ENCODE data around the gene ZFR2. TPM values are rescaled to one million over a fixed set of nuclear protein-coding genes. Genes with fewer than 3 reads are reported as not detected.

Gene ZFR2
- total and polyA plus RNA-seq, 2 of the 8 experiments (the other 6 are each of a cell fraction or from before 2014, with no cell fraction given) = 14.5 to 28.4 TPM

- Histone ChIP-seq H3K9ac (replicated peaks in 1 of 4; ENCODE audit: extremely low read depth in 1 of 4, low read depth in 3 of 4, low read length in 3 of 4) (no peak overlapping the region), H3K27ac (ENCODE audit: low read depth, low read length) (no peak overlapping the region), H3K14ac (ENCODE audit: insufficient read length) (no peak overlapping the region), H3K18ac (ENCODE audit: extremely low read depth, low read length) (no peak overlapping the region), H2BK12ac (ENCODE audit: low read depth, low read length) (no peak overlapping the region), H3K56ac (replicated peaks; ENCODE audit: insufficient read length, low read depth, low read length) (no peak overlapping the region), H3K4ac (replicated peaks; ENCODE audit: insufficient read length, low read depth, low read length) (no peak overlapping the region), H3K4me1 (replicated peaks in 1 of 4; ENCODE audit: control insufficient read depth in 3 of 4, insufficient read depth in 4 of 4, low read length in 3 of 4) (peaks cover 0 to 5% (median 2%) of the 10 kb centered on the region in 4 experiments; a peak in 2 of 7 replicates), H3K9me3 (ENCODE audit: insufficient read depth in 2 of 2, low read depth in 1 of 2, low read length in 1 of 2) (no peaks in the 10 kb centered on the region), H2BK5ac (ENCODE audit: low read depth, low read length) (no peak overlapping the region), H4K20me1 (replicated peaks in 1 of 2; ENCODE audit: control insufficient read depth in 1 of 2, insufficient read depth in 2 of 2, low read length in 2 of 2) (peaks cover 0 to 11% of the 10 kb centered on the region in 2 experiments), H2BK15ac (ENCODE audit: low read length) (no peak overlapping the region), H2AFZ (ENCODE audit: low read length) (no peak overlapping the region), H3K4me3 (ENCODE audit: extremely low read depth in 1 of 4, insufficient read depth in 2 of 4, low read depth in 3 of 4, low read length in 4 of 4) (no peak overlapping the region), H2BK20ac (ENCODE audit: low read length) (no peak overlapping the region), H2AK5ac (ENCODE audit: low read depth, low read length) (no peak overlapping the region), H4K8ac (ENCODE audit: extremely low read depth, insufficient read depth, low read length) (no peak overlapping the region), H3K27me3 (replicated peaks in 1 of 4; ENCODE audit: control insufficient read depth in 3 of 4, extremely low read depth in 1 of 4, insufficient read depth in 3 of 4, low read length in 3 of 4) (no peaks in the 10 kb centered on the region), H3K23ac (ENCODE audit: insufficient read length) (no peak overlapping the region), H2BK120ac (replicated peaks; ENCODE audit: low read depth, low read length) (no peak overlapping the region), H3K23me2 (ENCODE audit: low read depth, low read length) (no peaks in the 10 kb centered on the region; the same call in 1 of the 2 replicates), H3K4me2 (ENCODE audit: insufficient read depth in 1 of 2, low read depth in 2 of 2, low read length in 2 of 2) (no peak overlapping the region), H3K79me2 (ENCODE audit: control insufficient read depth in 1 of 2, insufficient read depth in 2 of 2, low read length in 2 of 2) (peaks cover 0 to 2% of the 10 kb centered on the region in 2 experiments; a peak in 1 of 4 replicates), H3K36me3 (ENCODE audit: control insufficient read depth in 2 of 4, insufficient read depth in 4 of 4, low read length in 3 of 4) (peaks cover 0 to 8% (median 3%) of the 10 kb centered on the region in 4 experiments; a peak in 6 of 8 replicates), H4K5ac (ENCODE audit: insufficient read length, low read depth, low read length) (no peak overlapping the region), H3K79me1 (ENCODE audit: low read depth, low read length) (0 out of 2 replicates have a peak, but pooled peaks cover 3% of the 10 kb centered on the region), H4K91ac (replicated peaks; ENCODE audit: insufficient read length, low read length) (no peak overlapping the region)
- POLR2A ChIA-PET (ENCODE audit: partially characterized antibody) = interaction anchor here (1.3 kb wide), 1 partner anchor 16 kb away, joined by 4 read pairs; no protein-coding TSS in a partner anchor
- 95% methylated on average over 22 of the region's 23 CpGs; no CpG with 5 or more reads in 1 of the 2 experiments for WGBS, 2 experiments (ENCODE audit: extremely low coverage in 1 of 2, insufficient coverage in 1 of 2, insufficient read length in 1 of 2, insufficient replicate concordance in 2 of 2, low coverage in 1 of 2, low lambda C conversion rate in 2 of 2, missing lambda C conversion rate in 1 of 2)
- CTCF ChIA-PET (ENCODE audit: partially characterized antibody) = no interaction called here
- FAIRE-seq (no peak), DNase-seq (ENCODE audit: low read depth in 1 of 2, low spot score in 2 of 2) (no peak)
- TF ChIP-seq EGR1 (IDR thresholded peaks at IDR 0.05; ENCODE audit: borderline replicate concordance, low read depth, low read length) = no peak
- TF ChIP-seq JUN (IDR thresholded peaks at IDR 0.05; ENCODE audit: low read depth, low read length) = no peak
- TF ChIP-seq ATF3 (IDR thresholded peaks at IDR 0.05; ENCODE audit: insufficient read depth, low read depth, low read length) = no peak
- no peak for TF ChIP-seq RBBP5 (IDR thresholded peaks at IDR 0.05; ENCODE audit: borderline replicate concordance, low read depth, low read length)
- TF ChIP-seq SIN3A (conservative IDR thresholded peaks at IDR 0.05 in 1 of 2, IDR thresholded peaks at IDR 0.05 in 1 of 2; ENCODE audit: low read depth in 1 of 2, low read length in 2 of 2) = no peak
- TF ChIP-seq BRCA1 (IDR thresholded peaks at IDR 0.05; ENCODE audit: low read depth, low read length) = no peak
- TF ChIP-seq, protein P1, sequence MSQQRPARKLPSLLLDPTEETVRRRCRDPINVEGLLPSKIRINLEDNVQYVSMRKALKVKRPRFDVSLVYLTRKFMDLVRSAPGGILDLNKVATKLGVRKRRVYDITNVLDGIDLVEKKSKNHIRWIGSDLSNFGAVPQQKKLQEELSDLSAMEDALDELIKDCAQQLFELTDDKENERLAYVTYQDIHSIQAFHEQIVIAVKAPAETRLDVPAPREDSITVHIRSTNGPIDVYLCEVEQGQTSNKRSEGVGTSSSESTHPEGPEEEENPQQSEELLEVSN (IDR thresholded peaks at IDR 0.05) = no peak
- no peak for TF ChIP-seq SUZ12 (IDR thresholded peaks at IDR 0.05; ENCODE audit: low read length)
- TF ChIP-seq SP1 (IDR thresholded peaks at IDR 0.05; ENCODE audit: low read depth, low read length) = no peak
- TF ChIP-seq RAD21 (IDR thresholded peaks at IDR 0.05 in 1 of 2, conservative IDR thresholded peaks at IDR 0.05 in 1 of 2; ENCODE audit: low read depth in 2 of 2, low read length in 2 of 2) = no peak
- TF ChIP-seq TAF7 (optimal IDR thresholded peaks at IDR 0.05; ENCODE audit: borderline replicate concordance, low read depth, low read length) = no peak
- no peak for TF ChIP-seq ZNF274 (IDR thresholded peaks at IDR 0.05; ENCODE audit: borderline replicate concordance, extremely low read depth, low read length)
Measured at GRCh38 chr19:3767050-3767449, 101.8 kb downstream of the ZFR2 start.

All from H1 (cell line).